HG03280 (cell line): ENCODE results near the gene GALNT7.

ENCODE experiments used
- ATAC-seq: cut with Tn5 transposase; IDR thresholded peaks from one replicate; pipeline ENCODE4 v1.9.1; 2021; ENCODE audit warnings: mild to moderate bottlenecking, moderate library complexity; ENCODE audit not compliant: unreplicated experiment

GALNT7 gene

DNA sequence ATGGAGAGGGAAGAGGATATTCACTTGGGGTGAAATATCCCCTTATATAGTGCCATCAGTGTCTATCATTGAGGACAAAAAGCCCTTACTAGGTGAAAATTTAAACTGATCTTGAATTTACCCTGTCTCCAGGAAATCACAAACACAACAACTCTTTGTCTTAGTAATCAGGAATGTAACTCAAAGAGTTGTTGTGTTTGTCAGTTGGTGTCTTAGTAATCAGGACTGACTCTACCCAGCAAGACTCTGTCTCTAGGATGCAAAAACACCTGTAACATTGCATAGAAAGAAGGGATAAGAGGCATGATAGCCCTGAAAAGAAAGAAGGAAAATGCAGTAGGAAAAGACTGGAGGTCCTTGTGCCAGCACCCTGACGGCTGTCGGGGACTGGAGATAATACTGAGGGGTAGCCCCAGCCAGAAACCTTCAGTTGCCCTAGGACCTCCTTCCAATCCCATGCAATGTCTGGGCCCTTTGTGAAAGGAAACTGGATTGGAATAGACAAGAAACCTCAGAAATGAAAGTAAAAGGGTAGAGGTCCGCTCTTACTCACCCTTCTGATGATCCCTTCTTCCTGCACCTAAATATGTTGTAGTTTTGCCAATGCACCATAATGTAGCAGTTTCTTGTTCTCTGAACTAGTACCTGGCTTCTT is 120.2 kb downstream of the GALNT7 start:
- ATAC-seq = peak; percentile 44

- ATAC-seq = peak; percentile 21
These were observed 120.7 kb downstream of the GALNT7 start for GRCh38 chr4:173289353-173289727.

DNA sequence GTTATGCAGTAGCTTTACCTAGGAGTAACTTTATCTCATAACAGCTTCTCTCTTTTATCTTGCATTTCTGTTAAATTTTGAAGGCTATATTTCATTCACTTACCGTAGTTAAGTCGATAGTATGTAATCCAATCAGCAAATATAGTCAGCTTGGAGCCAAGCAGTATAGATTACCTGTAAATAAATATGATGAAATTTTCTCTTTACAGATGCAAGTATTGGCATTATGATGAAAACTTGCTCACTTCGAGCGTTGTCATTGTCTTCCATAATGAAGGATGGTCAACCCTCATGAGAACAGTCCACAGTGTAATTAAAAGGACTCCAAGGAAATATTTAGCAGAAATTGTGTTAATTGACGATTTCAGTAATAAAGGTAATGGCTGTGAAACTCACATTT is 123.3 kb downstream of the GALNT7 start:
- no peak for ATAC-seq

DNA sequence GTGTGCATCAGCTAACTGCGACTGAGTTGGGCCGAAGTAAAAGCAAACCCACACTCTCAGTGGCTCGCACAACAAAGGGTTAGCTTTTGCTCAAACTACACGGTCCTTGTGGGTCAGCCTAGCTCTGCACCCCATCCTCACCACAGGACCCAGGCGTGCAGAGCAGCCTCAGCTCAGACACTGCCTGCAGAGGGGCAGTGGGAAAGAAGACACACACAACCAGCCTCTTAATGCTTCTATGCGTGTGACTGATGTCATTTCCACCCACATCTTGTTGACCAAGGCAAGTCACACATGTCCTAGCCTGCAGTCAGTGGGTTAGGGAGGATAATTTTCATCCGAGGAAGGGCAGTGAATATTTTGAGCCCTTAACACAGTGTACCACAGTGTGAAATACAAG is 125.1 kb downstream of the GALNT7 start:
- no peak for ATAC-seq

GRCh38 chr4:173294444-173294843 is 125.8 kb downstream of the GALNT7 start:
- no peak for ATAC-seq

GRCh38 chr4:173301518-173302201 is 133.0 kb downstream of the GALNT7 start:
- ATAC-seq = no peak

DNA sequence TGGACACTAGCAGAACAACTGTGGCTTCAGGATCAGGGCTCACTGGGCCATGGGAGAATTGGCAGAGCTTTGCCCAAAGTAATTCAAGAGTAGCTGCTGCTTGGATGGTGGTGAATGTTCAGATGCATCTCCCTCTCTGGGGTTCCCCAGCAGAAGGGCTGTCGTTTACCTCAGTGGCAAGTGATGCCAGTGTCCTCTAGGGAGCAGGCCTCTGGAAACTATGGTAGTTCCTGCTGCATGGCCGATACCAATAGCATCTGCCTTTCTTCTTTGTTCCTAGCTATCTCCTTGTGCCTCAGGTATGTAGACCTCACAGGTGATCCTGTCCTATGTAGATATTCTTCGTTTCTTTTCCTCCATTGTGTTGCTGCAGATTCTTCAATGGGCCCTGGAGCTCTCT is 139.2 kb downstream of the GALNT7 start:
- ATAC-seq = no peak

- ATAC-seq = no peak
These were observed 142.8 kb downstream of the GALNT7 start for GRCh38 chr4:173311368-173311767.

GRCh38 chr4:173314715-173315114 is 146.1 kb downstream of the GALNT7 start:
- no peak for ATAC-seq

DNA sequence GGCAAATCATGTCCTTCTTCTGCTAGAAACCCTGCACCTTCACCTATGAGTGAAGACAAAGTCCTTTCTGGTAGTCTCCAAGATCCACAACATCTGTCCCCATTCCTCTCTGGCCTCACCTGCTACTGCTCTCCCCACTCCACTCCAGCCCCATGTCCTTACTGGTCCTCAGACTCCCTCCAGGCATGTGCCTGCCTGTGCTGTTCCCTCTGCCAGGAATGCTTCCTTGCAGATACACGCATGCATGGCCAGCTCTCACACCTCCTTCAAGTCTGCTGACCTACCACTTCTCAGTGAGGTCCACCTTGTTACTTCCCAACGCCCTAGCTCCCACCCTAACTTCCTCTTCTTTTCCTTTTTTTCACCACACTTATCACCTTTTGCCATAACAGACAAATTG is 147.4 kb downstream of the GALNT7 start:
- ATAC-seq = no peak

DNA sequence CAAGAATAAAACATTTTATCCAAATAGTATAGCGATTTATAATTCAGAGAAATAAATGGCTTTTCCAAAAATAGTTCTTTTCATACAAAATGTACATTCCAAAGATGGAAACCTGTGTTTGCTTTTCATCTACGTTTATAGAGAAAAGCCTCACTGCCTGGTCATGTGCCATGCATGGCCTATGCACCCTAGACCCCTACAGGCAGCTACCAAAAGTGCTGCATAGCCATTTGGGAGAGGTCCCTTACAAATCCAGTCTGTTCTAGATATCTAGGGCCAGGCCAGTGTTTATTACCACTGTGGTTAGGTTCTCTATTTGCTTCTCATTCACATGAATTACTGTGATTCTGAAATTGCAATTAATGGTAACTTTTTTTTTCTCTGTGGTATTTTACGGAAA is 148.4 kb downstream of the GALNT7 start:
- ATAC-seq = no peak

DNA sequence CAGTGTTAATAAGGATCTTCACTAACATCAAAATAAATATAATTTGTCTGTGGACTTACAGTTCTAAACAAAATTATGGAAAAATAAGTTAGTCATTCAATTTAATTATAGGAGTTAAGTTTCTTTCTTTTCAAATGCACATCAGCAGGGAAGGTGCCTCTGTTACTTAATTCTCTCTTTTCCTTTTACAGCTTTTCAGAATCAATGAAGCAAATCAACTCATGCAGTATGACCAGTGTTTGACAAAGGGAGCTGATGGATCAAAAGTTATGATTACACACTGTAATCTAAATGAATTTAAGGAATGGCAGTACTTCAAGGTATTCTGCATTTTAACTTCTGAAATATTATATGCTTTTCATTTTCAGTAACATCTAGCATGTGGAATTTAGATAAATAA is 149.6 kb downstream of the GALNT7 start:
- no peak for ATAC-seq

GRCh38 chr4:173318648-173319211 is 150.1 kb downstream of the GALNT7 start:
- no peak for ATAC-seq

GRCh38 chr4:173319696-173320095 is 151.1 kb downstream of the GALNT7 start:
- no peak for ATAC-seq

DNA sequence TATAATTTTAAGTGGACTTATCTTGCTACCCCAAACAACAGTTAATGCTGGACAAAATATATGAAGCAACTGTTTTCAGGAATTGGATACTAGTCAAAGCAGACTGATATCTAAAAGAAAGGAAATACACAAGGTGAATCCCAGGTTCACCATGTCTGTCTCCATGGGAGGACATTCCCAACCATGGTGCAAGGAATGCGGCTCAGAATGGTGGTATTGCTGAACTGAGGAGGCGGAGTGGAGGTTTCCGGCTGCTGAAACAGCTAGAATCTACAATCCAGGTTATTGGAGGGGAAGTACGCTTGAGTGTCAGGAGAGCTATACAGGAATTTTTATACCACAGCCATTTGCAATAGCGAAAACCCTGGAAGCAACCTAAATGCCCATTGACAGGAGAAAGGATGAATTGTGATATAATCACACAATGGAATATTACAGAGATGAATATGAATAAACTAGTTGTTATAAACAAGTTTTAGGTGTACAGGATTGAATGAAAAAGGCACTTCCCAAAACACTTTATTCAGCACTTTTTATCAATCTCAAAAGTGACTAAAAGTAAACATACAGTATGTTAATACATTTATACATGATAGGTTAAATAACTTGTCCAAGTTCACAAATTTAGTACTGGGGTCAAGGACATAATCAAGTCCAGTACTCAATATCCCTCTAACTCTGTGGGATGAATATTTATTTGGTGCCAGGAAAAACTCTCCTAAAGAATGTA is 156.6 kb downstream of the GALNT7 start:
- no peak for ATAC-seq

DNA sequence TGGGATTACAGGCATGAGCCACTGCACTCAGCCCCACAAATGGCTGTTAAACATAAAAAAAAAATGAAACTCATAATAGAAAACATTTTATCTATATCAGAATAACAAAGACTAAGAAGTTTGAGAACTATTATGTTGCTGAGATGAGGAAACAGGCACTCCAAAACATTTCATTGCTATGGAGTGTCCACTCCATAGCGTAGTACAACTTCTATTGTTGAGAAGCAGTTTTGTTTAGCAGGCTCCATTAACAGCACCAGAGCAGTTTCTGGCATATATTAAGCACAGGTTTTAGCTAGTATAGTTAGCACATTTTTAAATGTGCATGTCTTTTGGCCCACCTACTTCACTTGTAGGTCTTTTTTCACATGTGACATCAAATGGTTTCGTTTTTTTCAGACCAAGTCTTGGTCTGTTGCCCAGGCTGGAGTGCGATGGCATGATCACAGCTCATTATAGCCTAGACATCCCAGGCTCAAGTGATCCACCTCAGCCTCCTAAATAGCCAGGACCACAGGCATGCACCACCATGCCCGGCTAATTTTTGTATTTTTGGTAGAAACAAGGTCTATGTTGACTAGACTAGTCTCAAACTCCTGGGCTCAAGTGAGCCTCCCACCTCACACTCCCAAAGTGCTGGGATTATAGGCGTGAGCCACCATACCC is 159.8 kb downstream of the GALNT7 start:
- ATAC-seq = no peak

- ATAC-seq = no peak
These were observed 162.0 kb downstream of the GALNT7 start for GRCh38 chr4:173330590-173330989.

GRCh38 chr4:173332021-173332487 is 163.4 kb downstream of the GALNT7 start:
- ATAC-seq = no peak

- ATAC-seq = no peak
These were observed 164.5 kb downstream of the GALNT7 start for GRCh38 chr4:173332963-173333657.

DNA sequence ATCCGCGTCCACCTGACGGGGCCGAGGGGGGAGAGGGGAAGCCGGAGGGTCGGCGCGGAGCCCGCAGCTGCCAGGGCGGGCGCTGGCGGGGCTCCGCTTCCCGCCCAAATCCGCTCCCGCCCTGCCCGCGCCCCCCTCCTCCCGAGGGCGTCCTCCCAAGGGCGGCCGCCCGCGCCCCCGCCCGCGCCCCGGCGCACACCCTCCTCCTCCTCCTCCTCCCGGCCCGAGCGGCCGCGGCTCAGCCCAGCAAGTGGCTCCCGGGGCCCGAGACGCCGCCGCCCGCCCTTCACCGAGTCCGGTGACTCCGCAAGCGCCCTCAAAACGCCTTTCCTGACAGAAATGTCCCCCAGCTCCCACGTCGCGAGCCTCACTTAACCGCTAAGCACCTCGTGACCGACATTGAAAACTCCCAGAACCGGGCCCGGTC is 165.1 kb downstream of the GALNT7 start:
- ATAC-seq = no peak
